MCF 10A (cell line): Measurements from ENCODE around the gene SH3D19. TPM values are rescaled to one million over a fixed set of nuclear protein-coding genes. Genes with fewer than 3 reads are reported as not detected.
A peak's percentile ranks its signal among the peaks of the same experiment; 100 is the strongest.

ENCODE experiments used
- BruUV-seq: library from RNA; stranded (reverse); fragments of 400-500 nt; replicated peaks from 2 replicates; lab custom pipeline; 2021; lab: Mats Ljungman, UMichigan
- CTCF ChIA-PET: fragments of 300-600 bp; sonication (Branson Sonifier 250); formaldehyde crosslinking; extraction: SDS; loops from one replicate; lab custom pipeline; 2021; ENCODE audit warnings: antibody characterized with exemption, inconsistent platforms; lab: Yijun Ruan, JAX
- POLR2A ChIA-PET: fragments of 300-600, 350-650 bp; sonication (Branson Sonifier 250); formaldehyde crosslinking; extraction: SDS; loops from one replicate; lab custom pipeline; 2020; ENCODE audit warnings: antibody characterized with exemption, inconsistent platforms; lab: Yijun Ruan, JAX
- DNase-seq: peaks from one replicate; pipeline ENCODE4 v3.0.0-alpha.2; 2018; ENCODE audit not compliant: unreplicated experiment
- H3K27ac Mint-ChIP-seq: one replicate; pipeline ENCODE4 v1.8.0; 2022; ENCODE audit warnings: mild to moderate bottlenecking, low read depth, mixed read lengths; ENCODE audit not compliant: unreplicated experiment
- H3K27me3 Mint-ChIP-seq: one replicate; pipeline ENCODE4 v1.8.0; 2022; ENCODE audit warnings: mixed read lengths; ENCODE audit not compliant: insufficient read depth, unreplicated experiment
- H3K36me3 Mint-ChIP-seq: one replicate; pipeline ENCODE4 v1.8.0; 2022; ENCODE audit warnings: mild to moderate bottlenecking, moderate library complexity, mixed read lengths; ENCODE audit not compliant: insufficient read depth, unreplicated experiment
- H3K4me1 Mint-ChIP-seq: one replicate; pipeline ENCODE4 v1.8.0; 2022; ENCODE audit warnings: mixed read lengths; ENCODE audit not compliant: insufficient read depth, unreplicated experiment
- H3K4me3 Mint-ChIP-seq: one replicate; pipeline ENCODE4 v1.8.0; 2022; ENCODE audit warnings: mild to moderate bottlenecking, moderate library complexity, mixed read lengths; ENCODE audit not compliant: unreplicated experiment
- H3K9me3 Mint-ChIP-seq: one replicate; pipeline ENCODE4 v1.8.0; 2022; ENCODE audit warnings: mixed read lengths; ENCODE audit not compliant: unreplicated experiment
- CTCF ChIP-seq: fragments of 200-600 bp; IDR thresholded peaks from one replicate; pipeline ENCODE4 v1.8.0; 2022; ENCODE audit warnings: antibody characterized with exemption, mild to moderate bottlenecking; ENCODE audit not compliant: unreplicated experiment
- intact Hi-C: fragments of 100-400 bp; cut with micrococcal nuclease; formaldehyde crosslinking; loops from 2 replicates; pipeline ENCODE4 v1.14.1; 2022
- total RNA-seq: library from RNA; stranded (reverse); gene quantifications from 2 replicates; pipeline ENCODE4 v1.2.3, GENCODE V29; 2022

The SH3D19 gene
- total RNA-seq, 1 experiment from 2014 or later: 51.3 TPM

- H3K4me3 Mint-ChIP-seq: no peak overlapping the region
- no peak overlapping the region for H3K27ac Mint-ChIP-seq
- H3K36me3 Mint-ChIP-seq: no peaks in the 10 kb centered on the region
- peak; percentile 51 for DNase-seq
- no peaks in the 10 kb centered on the region for H3K9me3 Mint-ChIP-seq
- ChIA-PET CTCF (no interaction called here), POLR2A (interaction anchor here (0.9 to 1.1 kb wide), 2 partner anchors 31 to 185 kb away, joined by 4 to 6 read pairs; partner anchors contain the start of gene SH3D19)
- peaks cover 6% of the 10 kb centered on the region for H3K4me1 Mint-ChIP-seq
- no peaks in the 10 kb centered on the region for H3K27me3 Mint-ChIP-seq
- no peak for TF ChIP-seq CTCF
- BruUV-seq: no TSS peak
- intact Hi-C loops: no loop called here
Observed at GRCh38 chr4:151356510-151356909, 31.1 kb upstream of the SH3D19 start.

DNA sequence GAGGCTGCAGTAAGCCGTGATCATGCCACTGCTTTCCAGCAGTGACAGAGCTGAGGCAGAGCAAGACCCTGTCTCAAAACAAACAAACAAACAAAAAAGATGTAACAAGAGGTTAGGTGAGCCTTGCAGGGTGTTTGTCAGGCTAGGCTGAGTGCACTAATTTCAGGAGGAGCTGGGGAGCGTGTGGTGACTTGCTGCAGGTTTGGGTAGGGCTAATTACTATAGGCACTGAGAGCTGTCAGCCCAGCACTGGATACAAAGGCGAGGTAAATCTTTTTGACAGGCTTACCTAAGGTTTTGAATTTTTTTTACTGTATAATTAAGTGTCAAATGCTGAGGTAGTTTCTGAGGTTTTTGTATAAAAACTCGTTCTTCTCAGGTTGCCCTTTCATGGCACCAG is 29.8 kb upstream of the SH3D19 start:
- Mint-ChIP-seq H3K27me3 (no peaks in the 10 kb centered on the region), H3K4me1 (peaks cover 6% of the 10 kb centered on the region), H3K36me3 (no peaks in the 10 kb centered on the region), H3K4me3 (no peak overlapping the region), H3K27ac (no peak overlapping the region), H3K9me3 (no peaks in the 10 kb centered on the region)
- intact Hi-C loops: no loop called here
- ChIA-PET CTCF (interaction anchor here (0.7 to 1.2 kb wide), 3 partner anchors 78 to 635 kb away, joined by 3 to 11 read pairs (median 5); partner anchors contain the start of gene PRSS48), POLR2A (interaction anchor here (0.5 to 2.0 kb wide), 7 partner anchors 11 to 726 kb away, joined by 3 to 10 read pairs (median 4); partner anchors contain the start of gene SH3D19)
- BruUV-seq: no TSS peak
- DNase-seq: peak; percentile 28
- TF ChIP-seq CTCF: no peak

DNA sequence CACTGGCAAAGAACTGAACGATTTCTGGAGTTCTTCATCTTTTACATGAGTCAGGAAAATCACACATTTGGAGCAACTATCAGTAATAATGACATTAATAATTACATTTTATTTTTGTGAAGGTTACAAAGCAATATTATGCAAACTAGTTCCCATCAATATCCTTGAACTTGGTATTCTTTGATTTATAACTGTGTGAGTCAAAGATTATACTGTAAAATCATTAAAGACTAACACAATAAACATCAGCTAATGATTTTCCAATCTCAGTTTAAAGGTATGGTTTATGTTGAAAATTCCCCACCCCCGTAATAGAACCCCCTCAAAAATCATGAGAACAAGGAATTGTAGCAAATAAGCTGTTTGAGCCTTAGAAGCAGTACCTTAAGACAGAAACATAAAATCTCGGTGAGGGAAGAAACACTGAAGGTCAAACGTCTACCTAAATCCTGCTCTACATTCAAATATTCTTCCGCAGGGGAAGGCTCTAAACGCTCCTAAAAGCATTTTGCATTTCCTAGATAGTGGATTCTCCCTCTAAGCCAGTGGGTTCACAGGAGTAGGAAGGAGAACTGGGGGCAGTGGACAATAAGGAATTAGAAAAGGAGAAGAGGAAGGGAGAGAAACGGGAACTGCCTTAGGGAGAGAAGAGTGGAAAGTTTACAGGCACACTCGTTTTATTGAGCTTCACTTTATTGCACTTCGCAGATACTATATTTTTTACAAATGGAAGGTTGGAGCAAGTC is 22.3 kb upstream of the SH3D19 start:
- no peak for DNase-seq
- Mint-ChIP-seq H3K4me1 (no peaks in the 10 kb centered on the region), H3K27me3 (no peaks in the 10 kb centered on the region), H3K27ac (no peak overlapping the region), H3K36me3 (no peaks in the 10 kb centered on the region), H3K4me3 (no peak overlapping the region), H3K9me3 (no peaks in the 10 kb centered on the region)
- ChIA-PET CTCF (interaction anchor here (1.1 kb wide), 1 partner anchor 30 kb away, joined by 3 read pairs; no protein-coding TSS in a partner anchor), POLR2A (interaction anchor here (0.6 kb wide), 1 partner anchor 56 kb away, joined by 3 read pairs; no protein-coding TSS in a partner anchor)
- intact Hi-C loops: no loop called here
- BruUV-seq: no TSS peak
- TF ChIP-seq CTCF: no peak

- Mint-ChIP-seq H3K27me3 (no peaks in the 10 kb centered on the region), H3K4me1 (no peaks in the 10 kb centered on the region), H3K36me3 (no peaks in the 10 kb centered on the region), H3K9me3 (no peaks in the 10 kb centered on the region), H3K27ac (no peak overlapping the region), H3K4me3 (no peak overlapping the region)
- BruUV-seq: no TSS peak
- no peak for DNase-seq
- intact Hi-C loops: no loop called here
- TF ChIP-seq CTCF: no peak
- CTCF ChIA-PET: interaction anchor here (0.7 kb wide), 1 partner anchor 35 kb away, joined by 3 read pairs; no protein-coding TSS in a partner anchor
- POLR2A ChIA-PET: interaction anchor here (0.7 to 1.3 kb wide), 2 partner anchors 10 to 1080 kb away, joined by 3 to 4 read pairs; no protein-coding TSS in a partner anchor
Observed at GRCh38 chr4:151344948-151345347, 19.5 kb upstream of the SH3D19 start.
